Activated CD8-positive, alpha-beta memory T cell treated with anti-CD3 and anti-CD28 coated beads, Interleukin-2, amount 50 U/mL, for 24 hours (primary cell): ENCODE data around the gene MPDU1.
"Not testable (repeated sequence)": the region's sequence is repeated elsewhere in the genome, so short reads cannot be mapped to it uniquely, and the experiment has no call there.

Experiments used
- DNase-seq: peaks from one replicate; pipeline ENCODE4 v3.0.0-alpha.2; 2020; ENCODE audit errors: extremely low read depth

Gene MPDU1

GRCh38 chr17:7580604-7581575 is 2.8 kb upstream of the MPDU1 start:
- no peak for DNase-seq

GRCh38 chr17:7582396-7583252 is 1.0 kb upstream of the MPDU1 start:
- DNase-seq = no peak

GRCh38 chr17:7586673-7587419 is 3.2 kb downstream of the MPDU1 start:
- no peak for DNase-seq

GRCh38 chr17:7587420-7588151 is 3.9 kb downstream of the MPDU1 start:
- no peak for DNase-seq

- DNase-seq = no peak
Measured at GRCh38 chr17:7588553-7589203, 5.0 kb downstream of the MPDU1 start.

GRCh38 chr17:7589204-7589868 is 5.7 kb downstream of the MPDU1 start:
- no peak for DNase-seq

GRCh38 chr17:7589891-7590691 is 6.4 kb downstream of the MPDU1 start, which contains the start of gene SOX15:
TSS of gene SOX15 (minus strand) at chr17:7590094. CDS start at chr17:7589676, 418 bp downstream.
- no peak for DNase-seq

GRCh38 chr17:7590743-7591142 is 7.1 kb downstream of the MPDU1 start:
- DNase-seq = no peak

- DNase-seq = no peak
Measured at GRCh38 chr17:7591596-7591995, 7.9 kb downstream of the MPDU1 start.

GRCh38 chr17:7592422-7593021 is 8.9 kb downstream of the MPDU1 start:
- DNase-seq = no peak

- DNase-seq = no peak
Measured at GRCh38 chr17:7593296-7593695, 9.6 kb downstream of the MPDU1 start.

- not testable (repeated sequence) for DNase-seq
Measured at GRCh38 chr17:7597561-7597960, 13.9 kb downstream of the MPDU1 start.

GRCh38 chr17:7606280-7606679 is 22.6 kb downstream of the MPDU1 start:
- no peak for DNase-seq

- DNase-seq = no peak
Measured at GRCh38 chr17:7610641-7611040, 27.0 kb downstream of the MPDU1 start.

GRCh38 chr17:7611635-7612293 is 28.1 kb downstream of the MPDU1 start:
- DNase-seq = no peak

- DNase-seq = no peak
Measured at GRCh38 chr17:7612294-7612640, 28.6 kb downstream of the MPDU1 start.

- DNase-seq = no peak
Measured at GRCh38 chr17:7613769-7614424, 30.2 kb downstream of the MPDU1 start.
